ENCODE measurements around the gene EIF1AD. TPM values are rescaled to one million over a fixed set of nuclear protein-coding genes. Genes with fewer than 3 reads are reported as not detected.

EIF1AD gene
- total and polyA plus RNA-seq, 9 of the 15 experiments (the other 6 are each of a cell fraction or from before 2014, with no cell fraction given): 50.1 to 98.8 (median 58.7) TPM

DNA sequence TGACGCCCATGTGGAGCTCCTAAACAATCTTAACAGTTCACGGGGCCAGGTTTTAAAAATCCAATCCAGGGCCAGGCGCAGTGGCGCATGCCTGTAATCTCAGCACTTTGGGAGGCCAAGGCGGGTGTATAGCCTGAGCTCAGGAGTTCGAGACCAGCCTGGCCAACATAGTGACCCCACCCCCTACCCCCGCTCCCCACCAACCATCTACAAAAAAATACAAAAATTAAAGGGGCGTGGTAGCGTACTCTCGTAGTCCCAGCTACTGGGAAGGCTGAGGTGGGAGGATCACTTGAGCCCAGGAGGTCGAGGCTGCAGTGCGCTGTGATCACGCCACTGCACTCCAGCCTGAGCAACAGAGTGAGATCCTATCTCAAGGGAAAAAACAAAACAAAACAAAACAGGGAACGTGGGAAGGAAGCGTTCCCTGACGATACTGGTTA is 41.1 kb downstream of the EIF1AD start:
- Histone ChIP-seq H3K36me3 (ENCODE audit: control insufficient read depth, insufficient read depth, low read length) (peaks cover 26% of the 10 kb centered on the region; the same call in 2 of the 3 replicates), H3K4me2 (ENCODE audit: insufficient read depth, low read length) (peak overlapping the region; percentile 98), H4K20me1 (replicated peaks; ENCODE audit: control insufficient read depth, insufficient read depth, low read length) (0 out of 2 replicates have a peak, but pooled peaks cover 2% of the 10 kb centered on the region), H3K27ac (ENCODE audit: extremely low read depth, low read depth, low read length) (peak overlapping the region; percentile 96), H3K4me1 (replicated peaks in 1 of 2; ENCODE audit: control insufficient read depth in 2 of 2, insufficient read depth in 2 of 2, low read length in 2 of 2) (peaks cover 12 to 36% of the 10 kb centered on the region in 2 experiments; a peak in 4 of 5 replicates), H2AFZ (ENCODE audit: low read depth, low read length) (peak overlapping the region; percentile 96), H3K4me3 (peak overlapping the region; percentile 100), H3K9me3 (replicated peaks; ENCODE audit: control insufficient read depth, insufficient read depth, low read depth, low read length) (no peaks in the 10 kb centered on the region), H3K9ac (ENCODE audit: insufficient read depth in 1 of 2, low read depth in 2 of 2, low read length in 2 of 2) (peak overlapping the region; percentile 96 to 98), H3K27me3 (ENCODE audit: control insufficient read depth in 2 of 2, insufficient read depth in 2 of 2, low read length in 2 of 2) (no peaks in the 10 kb centered on the region), H3K79me2 (ENCODE audit: control insufficient read depth, insufficient read depth, low read length) (peaks cover 35% of the 10 kb centered on the region), H3K9me1 (ENCODE audit: control insufficient read depth, insufficient read depth, low read length) (peaks cover 3% of the 10 kb centered on the region)
- FAIRE-seq (no peak), DNase-seq (ENCODE audit: extremely low read depth in 1 of 4, low spot score in 3 of 4) (peak in 2 of 4 experiments; percentile 62 to 67), ATAC-seq (peak; percentile 55)
- in situ Hi-C loops (cut with MboI) (no loop called here), intact Hi-C loops (cut with micrococcal nuclease) (loop anchor here (1.0 to 2.0 kb wide), 3 partner anchors 42 to 72 kb away; partner anchors contain the start of genes BANF1, C11orf68, DRAP1 and EIF1AD)
- BruUV-seq (replicated peaks): no TSS peak
- ChIA-PET CTCF (ENCODE audit: low intra/inter-chr PET ratio) (no interaction called here), POLR2A (interaction anchor here (0.7 to 2.6 kb wide), 9 partner anchors 12 to 99 kb away, joined by 3 to 17 read pairs (median 5); partner anchors contain the start of genes CCDC85B and FOSL1)
- WGBS (ENCODE audit: insufficient coverage, low coverage, missing lambda C conversion rate): 27% methylated on average over 15 of the region's 16 CpGs
- TF ChIP-seq DPF2 (IDR thresholded peaks at IDR 0.05): peak; percentile 73
- peak; percentile 17; the same call in 1 of the 2 replicates for TF ChIP-seq LARP7 (IDR thresholded peaks at IDR 0.05)
- peak; percentile 19 for TF ChIP-seq SAP30 (IDR thresholded peaks at IDR 0.05; ENCODE audit: borderline replicate concordance, insufficient read depth, low read depth, low read length, poor library complexity, severe bottlenecking)
- TF ChIP-seq ZBTB33 (CRISPR knock-in tag; IDR thresholded peaks at IDR 0.05): peak; percentile 93
- TF ChIP-seq RHOXF2B (CRISPR knock-in tag; conservative IDR thresholded peaks at IDR 0.05): no peak
- TF ChIP-seq, protein P1, sequence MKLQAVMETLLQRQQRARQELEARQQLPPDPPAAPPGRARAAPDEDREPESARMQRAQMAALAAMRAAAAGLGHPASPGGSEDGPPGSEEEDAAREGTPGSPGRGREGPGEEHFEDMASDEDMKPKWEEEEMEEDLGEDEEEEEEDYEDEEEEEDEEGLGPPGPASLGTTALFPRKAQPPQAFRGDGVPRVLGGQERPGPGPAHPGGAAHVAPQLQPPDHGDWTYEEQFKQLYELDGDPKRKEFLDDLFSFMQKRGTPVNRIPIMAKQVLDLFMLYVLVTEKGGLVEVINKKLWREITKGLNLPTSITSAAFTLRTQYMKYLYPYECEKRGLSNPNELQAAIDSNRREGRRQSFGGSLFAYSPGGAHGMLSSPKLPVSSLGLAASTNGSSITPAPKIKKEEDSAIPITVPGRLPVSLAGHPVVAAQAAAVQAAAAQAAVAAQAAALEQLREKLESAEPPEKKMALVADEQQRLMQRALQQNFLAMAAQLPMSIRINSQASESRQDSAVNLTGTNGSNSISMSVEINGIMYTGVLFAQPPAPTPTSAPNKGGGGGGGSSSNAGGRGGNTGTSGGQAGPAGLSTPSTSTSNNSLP (IDR thresholded peaks at IDR 0.05; ENCODE audit: borderline replicate concordance, low read depth, low read length): no peak
- peak in 1 of 2 experiments; percentile 37; a peak in 1 of 4 replicates for TF ChIP-seq KDM1A (IDR thresholded peaks at IDR 0.05)
- 0 out of 2 replicates have a peak, but pooled peaks have one; percentile 60 for TF ChIP-seq SMARCA4 (IDR thresholded peaks at IDR 0.05)
- TF ChIP-seq, protein P2, sequence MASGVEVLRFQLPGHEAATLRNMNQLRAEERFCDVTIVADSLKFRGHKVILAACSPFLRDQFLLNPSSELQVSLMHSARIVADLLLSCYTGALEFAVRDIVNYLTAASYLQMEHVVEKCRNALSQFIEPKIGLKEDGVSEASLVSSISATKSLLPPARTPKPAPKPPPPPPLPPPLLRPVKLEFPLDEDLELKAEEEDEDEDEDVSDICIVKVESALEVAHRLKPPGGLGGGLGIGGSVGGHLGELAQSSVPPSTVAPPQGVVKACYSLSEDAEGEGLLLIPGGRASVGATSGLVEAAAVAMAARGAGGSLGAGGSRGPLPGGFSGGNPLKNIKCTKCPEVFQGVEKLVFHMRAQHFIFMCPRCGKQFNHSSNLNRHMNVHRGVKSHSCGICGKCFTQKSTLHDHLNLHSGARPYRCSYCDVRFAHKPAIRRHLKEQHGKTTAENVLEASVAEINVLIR (CRISPR knock-in tag; IDR thresholded peaks at IDR 0.05): no peak
- no peak for TF ChIP-seq ZNF232 (CRISPR knock-in tag; IDR thresholded peaks at IDR 0.05)
- peak in 1 of 2 experiments; percentile 57; a peak in 1 of 4 replicates for TF ChIP-seq ARNT (IDR thresholded peaks at IDR 0.05)
- TF ChIP-seq ZNF384 (IDR thresholded peaks at IDR 0.05; ENCODE audit: low read depth, low read length): 0 out of 2 replicates have a peak, but pooled peaks have one; percentile 14
- TF ChIP-seq HDAC1 (IDR thresholded peaks at IDR 0.05): peak in 1 of 2 experiments; percentile 36; a peak in 2 of 4 replicates
- 0 out of 2 replicates have a peak, but pooled peaks have one; percentile 35 for TF ChIP-seq SREBF1 (IDR thresholded peaks at IDR 0.05; ENCODE audit: borderline replicate concordance, low read depth, low read length)
- peak; percentile 69 for TF ChIP-seq SMARCA5 (IDR thresholded peaks at IDR 0.05)
- TF ChIP-seq MLLT1 (IDR thresholded peaks at IDR 0.05): peak in 1 of 2 experiments; percentile 70; a peak in 1 of 4 replicates
- TF ChIP-seq ZNF121 (CRISPR knock-in tag; conservative IDR thresholded peaks at IDR 0.05): peak; percentile 72; the same call in 1 of the 2 replicates

Data from K562 (cell line).